Dendritic cell treated with granulocyte-macrophage colony-stimulating factor and Interleukin-4, amounts not matched to agents 40 ng/mL and 50 ng/mL, for 4 days (primary cell): ENCODE data around the gene ALDH3A1.

Source experiments
- H3K27ac Mint-ChIP-seq: one replicate; pipeline ENCODE4 v1.8.0; 2022; ENCODE audit warnings: mild to moderate bottlenecking, mixed read lengths
- H3K27me3 Mint-ChIP-seq: one replicate; pipeline ENCODE4 v1.8.0; 2022; ENCODE audit warnings: mild to moderate bottlenecking, mixed read lengths
- H3K36me3 Mint-ChIP-seq: one replicate; pipeline ENCODE4 v1.8.0; 2022; ENCODE audit warnings: low read depth, mixed read lengths
- H3K4me1 Mint-ChIP-seq: one replicate; pipeline ENCODE4 v1.8.0; 2022; ENCODE audit warnings: low read depth, mixed read lengths
- H3K4me3 Mint-ChIP-seq: one replicate; pipeline ENCODE4 v1.8.0; 2022; ENCODE audit warnings: mild to moderate bottlenecking, moderate library complexity, mixed read lengths
- H3K9me3 Mint-ChIP-seq: one replicate; pipeline ENCODE4 v1.8.0; 2022; ENCODE audit warnings: mixed read lengths
- intact Hi-C: fragments of 100-400 bp; cut with micrococcal nuclease; formaldehyde crosslinking; loops from one replicate; pipeline ENCODE4 v1.15.0; 2022

The ALDH3A1 gene

DNA sequence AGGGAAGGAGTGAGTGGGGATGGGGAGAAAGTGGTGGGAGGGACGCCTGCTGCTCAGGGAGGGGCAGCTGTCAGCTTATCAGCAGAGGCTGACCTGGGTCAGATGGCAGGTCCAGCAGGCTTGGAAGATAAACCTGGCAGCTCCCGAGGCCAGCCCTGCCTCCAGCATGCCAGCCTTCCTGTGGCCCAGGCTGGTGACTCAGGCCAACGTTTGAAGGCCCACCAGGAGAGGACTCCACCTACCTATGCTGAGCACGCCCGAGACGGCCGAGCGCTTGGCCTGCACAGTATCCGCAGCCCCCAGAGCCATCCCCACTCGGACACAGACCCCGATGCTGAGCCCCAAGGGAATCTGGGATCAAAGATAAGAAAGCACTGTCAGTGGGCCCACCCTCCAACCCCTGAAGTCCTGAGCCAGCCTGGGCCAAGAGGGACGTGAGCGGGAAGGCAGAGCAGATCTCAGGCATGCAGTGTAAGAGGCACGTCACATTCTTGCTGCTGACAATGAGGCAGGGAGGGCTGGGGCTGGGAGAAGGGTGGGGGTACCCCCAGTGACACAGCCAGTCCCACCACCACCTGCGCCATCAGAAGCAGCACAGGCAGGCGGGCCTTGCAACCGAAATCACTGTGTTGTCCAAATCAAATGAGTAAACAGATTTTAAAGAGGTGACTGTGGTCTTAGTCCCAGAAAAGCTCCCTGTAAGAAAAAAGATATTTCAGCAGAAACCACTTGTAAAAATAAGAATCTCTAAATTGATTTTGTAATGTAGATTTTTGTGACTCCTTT lies 44.1 kb downstream of the ALDH3A1 start:
- no peaks in the 10 kb centered on the region for H3K27me3 Mint-ChIP-seq

GRCh38 chr17:19703106-19703827 lies 44.8 kb downstream of the ALDH3A1 start:
- no peak overlapping the region for H3K4me3 Mint-ChIP-seq
- no peak overlapping the region for H3K27ac Mint-ChIP-seq
- H3K27me3 Mint-ChIP-seq, result no peaks in the 10 kb centered on the region
- H3K9me3 Mint-ChIP-seq, result no peaks in the 10 kb centered on the region
- H3K36me3 Mint-ChIP-seq, result no peaks in the 10 kb centered on the region
- H3K4me1 Mint-ChIP-seq, result peaks cover 11% of the 10 kb centered on the region
- intact Hi-C loops, result no loop called here

More for the DNA sequence above, 44.1 kb downstream of the ALDH3A1 start:
- H3K4me3 Mint-ChIP-seq, result no peak overlapping the region
- peaks cover 11% of the 10 kb centered on the region for H3K4me1 Mint-ChIP-seq
- intact Hi-C loops, result no loop called here
- H3K9me3 Mint-ChIP-seq, result no peaks in the 10 kb centered on the region
- no peaks in the 10 kb centered on the region for H3K36me3 Mint-ChIP-seq
- no peak overlapping the region for H3K27ac Mint-ChIP-seq

- H3K4me3 Mint-ChIP-seq, result no peak overlapping the region
- H3K27ac Mint-ChIP-seq, result peak overlapping the region; percentile 9
- H3K9me3 Mint-ChIP-seq, result no peaks in the 10 kb centered on the region
- H3K4me1 Mint-ChIP-seq, result peaks cover 11% of the 10 kb centered on the region
- intact Hi-C loops, result no loop called here
- no peaks in the 10 kb centered on the region for H3K36me3 Mint-ChIP-seq
- H3K27me3 Mint-ChIP-seq, result no peaks in the 10 kb centered on the region
Measured at GRCh38 chr17:19702217-19702641, 45.9 kb downstream of the ALDH3A1 start.
